ENCODE data around the gene SLITRK4. TPM values are rescaled to one million over a fixed set of nuclear protein-coding genes. Genes with fewer than 3 reads are reported as not detected.

Gene SLITRK4, protein sequence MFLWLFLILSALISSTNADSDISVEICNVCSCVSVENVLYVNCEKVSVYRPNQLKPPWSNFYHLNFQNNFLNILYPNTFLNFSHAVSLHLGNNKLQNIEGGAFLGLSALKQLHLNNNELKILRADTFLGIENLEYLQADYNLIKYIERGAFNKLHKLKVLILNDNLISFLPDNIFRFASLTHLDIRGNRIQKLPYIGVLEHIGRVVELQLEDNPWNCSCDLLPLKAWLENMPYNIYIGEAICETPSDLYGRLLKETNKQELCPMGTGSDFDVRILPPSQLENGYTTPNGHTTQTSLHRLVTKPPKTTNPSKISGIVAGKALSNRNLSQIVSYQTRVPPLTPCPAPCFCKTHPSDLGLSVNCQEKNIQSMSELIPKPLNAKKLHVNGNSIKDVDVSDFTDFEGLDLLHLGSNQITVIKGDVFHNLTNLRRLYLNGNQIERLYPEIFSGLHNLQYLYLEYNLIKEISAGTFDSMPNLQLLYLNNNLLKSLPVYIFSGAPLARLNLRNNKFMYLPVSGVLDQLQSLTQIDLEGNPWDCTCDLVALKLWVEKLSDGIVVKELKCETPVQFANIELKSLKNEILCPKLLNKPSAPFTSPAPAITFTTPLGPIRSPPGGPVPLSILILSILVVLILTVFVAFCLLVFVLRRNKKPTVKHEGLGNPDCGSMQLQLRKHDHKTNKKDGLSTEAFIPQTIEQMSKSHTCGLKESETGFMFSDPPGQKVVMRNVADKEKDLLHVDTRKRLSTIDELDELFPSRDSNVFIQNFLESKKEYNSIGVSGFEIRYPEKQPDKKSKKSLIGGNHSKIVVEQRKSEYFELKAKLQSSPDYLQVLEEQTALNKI
- 1 to 10 TPM; 1.3 to 8.1 TPM for total RNA-seq

DNA sequence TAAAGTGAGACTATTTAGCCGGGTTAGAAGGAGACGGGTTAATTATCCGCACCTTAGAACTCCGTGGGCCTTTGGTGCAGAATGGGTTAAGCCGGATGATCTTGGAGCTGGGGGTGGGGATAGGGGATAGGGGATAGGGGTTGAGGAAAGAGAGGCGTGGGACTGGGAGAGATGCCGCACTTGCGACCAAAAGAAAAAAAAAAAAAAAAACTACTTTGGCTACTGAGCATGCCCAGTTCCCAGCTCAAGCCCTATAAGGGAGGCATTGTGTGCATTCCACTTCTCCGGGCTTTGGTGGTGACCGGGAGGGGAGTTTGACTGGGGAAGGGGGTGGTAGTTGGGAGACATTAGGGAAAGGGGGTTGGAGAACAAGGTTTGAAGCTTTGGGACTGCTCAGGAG is at the start of gene SLITRK4:
SLITRK4 (minus strand) TSS at position 187 of the 400 bp plus-strand sequence. CDS start 4,993 bp downstream, outside the sequence.
- Histone ChIP-seq H3K4me3 (peak within 1 kb of the TSS; percentile 18 to 42), H3K27ac (no peak within 1 kb of the TSS)

DNA sequence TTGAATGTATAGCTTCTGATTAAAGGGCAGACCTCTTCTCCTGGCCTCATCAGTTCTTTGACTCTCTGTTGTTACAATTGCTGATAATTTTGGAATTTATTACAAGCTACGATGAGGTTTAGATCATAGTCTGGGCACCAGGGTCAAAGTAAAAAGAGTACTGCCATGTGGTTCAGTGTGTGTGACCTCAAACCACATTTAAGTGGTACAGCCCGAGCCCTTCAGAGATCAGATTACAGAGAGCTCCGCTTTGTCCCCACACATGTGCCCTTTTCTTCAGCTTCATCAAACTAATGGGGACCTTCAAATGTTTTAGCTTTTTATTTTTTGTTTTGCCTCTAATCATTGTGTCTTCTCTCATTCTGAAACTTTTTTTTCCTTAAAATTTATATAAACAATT is 47.6 kb upstream of the SLITRK4 start:
- TF ChIP-seq, protein P1, sequence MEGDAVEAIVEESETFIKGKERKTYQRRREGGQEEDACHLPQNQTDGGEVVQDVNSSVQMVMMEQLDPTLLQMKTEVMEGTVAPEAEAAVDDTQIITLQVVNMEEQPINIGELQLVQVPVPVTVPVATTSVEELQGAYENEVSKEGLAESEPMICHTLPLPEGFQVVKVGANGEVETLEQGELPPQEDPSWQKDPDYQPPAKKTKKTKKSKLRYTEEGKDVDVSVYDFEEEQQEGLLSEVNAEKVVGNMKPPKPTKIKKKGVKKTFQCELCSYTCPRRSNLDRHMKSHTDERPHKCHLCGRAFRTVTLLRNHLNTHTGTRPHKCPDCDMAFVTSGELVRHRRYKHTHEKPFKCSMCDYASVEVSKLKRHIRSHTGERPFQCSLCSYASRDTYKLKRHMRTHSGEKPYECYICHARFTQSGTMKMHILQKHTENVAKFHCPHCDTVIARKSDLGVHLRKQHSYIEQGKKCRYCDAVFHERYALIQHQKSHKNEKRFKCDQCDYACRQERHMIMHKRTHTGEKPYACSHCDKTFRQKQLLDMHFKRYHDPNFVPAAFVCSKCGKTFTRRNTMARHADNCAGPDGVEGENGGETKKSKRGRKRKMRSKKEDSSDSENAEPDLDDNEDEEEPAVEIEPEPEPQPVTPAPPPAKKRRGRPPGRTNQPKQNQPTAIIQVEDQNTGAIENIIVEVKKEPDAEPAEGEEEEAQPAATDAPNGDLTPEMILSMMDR (IDR thresholded peaks at IDR 0.05) = no peak
- H3K4me3 ChIP-seq = no peak overlapping the region
- H3K4me1 ChIP-seq = no peaks in the 10 kb centered on the region
- no peak overlapping the region for H3K27ac ChIP-seq
- no peak for DNase-seq (ENCODE audit: low spot score)
- no peaks in the 10 kb centered on the region for H3K9me3 ChIP-seq
- no peaks in the 10 kb centered on the region for H3K27me3 ChIP-seq
- no peaks in the 10 kb centered on the region for H3K36me3 ChIP-seq

More for the DNA sequence above, at the start of gene SLITRK4:
- H3K36me3 ChIP-seq = no peaks in the 10 kb centered on the region
- no peaks in the 10 kb centered on the region for H3K4me1 ChIP-seq
- no peaks in the 10 kb centered on the region for H3K27me3 ChIP-seq
- no peak for DNase-seq (ENCODE audit: low spot score)
- TF ChIP-seq, protein P1 (IDR thresholded peaks at IDR 0.05) = no peak
- H3K9me3 ChIP-seq = no peaks in the 10 kb centered on the region

DNA sequence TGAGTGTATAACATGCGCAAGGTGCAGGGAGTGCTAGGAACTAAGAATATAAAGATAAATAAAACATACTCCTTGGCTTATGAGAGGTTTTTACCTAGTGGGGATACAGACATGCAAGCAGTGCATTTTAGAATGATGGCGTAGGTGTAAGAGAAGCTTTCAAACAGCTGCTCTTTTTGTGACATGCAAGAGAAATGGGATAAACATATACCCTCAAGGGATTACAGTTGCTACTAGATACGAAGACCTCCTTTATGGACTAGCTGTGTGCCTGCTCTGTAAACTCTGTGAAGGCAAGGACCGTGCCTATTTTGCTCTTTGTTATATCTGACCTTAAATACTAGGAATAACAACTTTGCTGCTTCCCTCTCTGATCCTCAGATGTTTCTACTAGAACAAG is 39.0 kb upstream of the SLITRK4 start:
- TF ChIP-seq, protein P1 (IDR thresholded peaks at IDR 0.05) = no peak
- no peak for DNase-seq (ENCODE audit: low spot score)
- H3K36me3 ChIP-seq = no peaks in the 10 kb centered on the region
- no peaks in the 10 kb centered on the region for H3K4me1 ChIP-seq
- H3K9me3 ChIP-seq = no peaks in the 10 kb centered on the region
- no peaks in the 10 kb centered on the region for H3K27me3 ChIP-seq
- no peak overlapping the region for H3K27ac ChIP-seq
- H3K4me3 ChIP-seq = no peak overlapping the region

DNA sequence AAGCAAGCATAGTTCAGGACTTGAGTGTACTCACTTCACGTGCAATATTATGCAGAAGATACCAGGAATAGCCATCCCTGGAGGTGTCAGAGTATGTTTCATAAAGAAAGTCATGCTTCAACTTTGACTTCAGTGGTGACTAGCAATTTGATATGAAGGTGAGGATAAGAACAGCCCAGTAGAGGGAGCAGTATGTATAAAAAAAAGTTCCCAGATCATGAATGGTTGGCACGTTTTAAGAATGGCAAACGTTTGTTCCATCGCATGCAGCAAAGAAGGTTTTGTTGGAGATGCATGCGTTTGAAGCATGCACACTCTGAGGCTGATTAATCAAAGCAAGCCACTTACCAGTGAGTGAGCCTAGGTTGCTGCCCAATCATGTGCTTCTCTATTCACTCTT is 33.5 kb upstream of the SLITRK4 start:
- TF ChIP-seq, protein P1 (IDR thresholded peaks at IDR 0.05) = peak in 1 of 2 donors; percentile 24
- H3K4me3 ChIP-seq = no peak overlapping the region
- no peaks in the 10 kb centered on the region for H3K36me3 ChIP-seq
- no peaks in the 10 kb centered on the region for H3K9me3 ChIP-seq
- no peak overlapping the region for H3K27ac ChIP-seq
- no peaks in the 10 kb centered on the region for H3K4me1 ChIP-seq
- no peaks in the 10 kb centered on the region for H3K27me3 ChIP-seq
- no peak for DNase-seq (ENCODE audit: low spot score)

DNA sequence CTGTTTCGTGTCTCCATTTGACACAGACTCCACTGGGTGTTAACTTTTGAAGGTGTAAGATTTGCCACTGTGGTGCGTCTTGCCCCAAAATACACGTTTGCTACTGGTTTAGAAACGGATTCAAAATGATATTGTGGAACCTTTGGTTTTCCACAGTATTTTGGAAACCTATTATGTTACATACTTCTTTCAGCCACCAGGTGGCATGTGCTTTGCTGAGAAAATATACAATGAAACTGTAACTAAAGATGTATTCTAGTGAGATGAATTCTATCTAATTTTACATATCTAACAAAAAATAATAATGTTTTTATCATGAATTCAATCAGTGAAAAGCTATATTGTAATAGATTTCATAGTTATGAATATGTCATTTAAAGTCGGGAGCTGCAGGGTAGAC is 28.4 kb upstream of the SLITRK4 start:
- no peak overlapping the region for H3K27ac ChIP-seq
- H3K4me3 ChIP-seq = no peak overlapping the region
- no peaks in the 10 kb centered on the region for H3K9me3 ChIP-seq
- TF ChIP-seq, protein P1 (IDR thresholded peaks at IDR 0.05) = peak; percentile 14 to 64
- H3K4me1 ChIP-seq = no peaks in the 10 kb centered on the region
- no peaks in the 10 kb centered on the region for H3K36me3 ChIP-seq
- DNase-seq (ENCODE audit: low spot score) = no peak
- H3K27me3 ChIP-seq = no peaks in the 10 kb centered on the region
